HG03469 (cell line): Measurements from ENCODE around the gene PINLYP.

Source experiments
- ATAC-seq: cut with Tn5 transposase; IDR thresholded peaks from one replicate; pipeline ENCODE4 v1.9.1; 2021; ENCODE audit warnings: mild to moderate bottlenecking, moderate library complexity, moderate number of reproducible peaks; ENCODE audit not compliant: unreplicated experiment

Gene PINLYP

DNA sequence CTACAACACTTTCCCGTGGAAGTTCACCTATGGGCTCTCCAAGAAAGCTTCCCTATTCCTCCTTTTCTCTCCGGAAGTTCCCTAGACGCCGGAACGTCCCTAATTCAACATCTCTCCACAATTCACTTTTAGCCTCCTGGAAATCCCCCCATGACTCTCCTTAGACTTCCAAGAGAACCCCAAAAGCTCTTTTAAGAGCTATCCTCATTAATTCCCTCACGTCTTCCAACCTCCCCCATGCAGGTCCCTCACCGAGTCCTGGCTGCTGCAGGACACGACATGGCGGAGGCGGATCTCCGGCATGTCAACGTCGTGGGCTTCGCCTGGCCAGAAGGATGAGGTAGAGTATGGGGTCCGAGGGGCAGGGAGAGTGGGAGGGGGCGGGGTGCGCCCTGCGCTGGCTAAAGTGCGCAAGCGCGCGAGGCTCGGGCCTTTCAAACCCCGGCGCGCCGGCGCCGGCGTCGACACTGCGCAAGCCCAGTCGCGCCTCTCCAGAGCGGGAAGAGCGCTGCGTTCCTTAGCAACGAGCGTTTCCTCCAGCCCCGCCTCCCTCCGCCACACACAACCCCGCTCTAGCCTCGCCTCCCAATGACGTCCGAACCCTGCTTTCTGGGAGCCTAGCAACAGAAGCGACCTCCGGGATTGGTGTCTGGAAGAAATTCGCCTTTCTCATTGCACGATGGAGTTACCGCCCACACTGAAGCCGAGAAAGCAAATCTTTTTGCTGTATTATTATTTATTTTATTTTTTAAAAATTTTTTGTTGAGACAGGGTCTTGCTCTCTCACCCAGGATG lies at the start of gene PINLYP, which contains the start of gene XRCC1:
PINLYP (plus strand) TSS at position 646 of the 795 bp plus-strand sequence. CDS start 1,391 bp downstream, outside the sequence.
XRCC1 (minus strand) TSS at position 372 of the 795 bp plus-strand sequence; CDS start at position 303, 69 bp downstream.
- peak; percentile 89 for ATAC-seq

DNA sequence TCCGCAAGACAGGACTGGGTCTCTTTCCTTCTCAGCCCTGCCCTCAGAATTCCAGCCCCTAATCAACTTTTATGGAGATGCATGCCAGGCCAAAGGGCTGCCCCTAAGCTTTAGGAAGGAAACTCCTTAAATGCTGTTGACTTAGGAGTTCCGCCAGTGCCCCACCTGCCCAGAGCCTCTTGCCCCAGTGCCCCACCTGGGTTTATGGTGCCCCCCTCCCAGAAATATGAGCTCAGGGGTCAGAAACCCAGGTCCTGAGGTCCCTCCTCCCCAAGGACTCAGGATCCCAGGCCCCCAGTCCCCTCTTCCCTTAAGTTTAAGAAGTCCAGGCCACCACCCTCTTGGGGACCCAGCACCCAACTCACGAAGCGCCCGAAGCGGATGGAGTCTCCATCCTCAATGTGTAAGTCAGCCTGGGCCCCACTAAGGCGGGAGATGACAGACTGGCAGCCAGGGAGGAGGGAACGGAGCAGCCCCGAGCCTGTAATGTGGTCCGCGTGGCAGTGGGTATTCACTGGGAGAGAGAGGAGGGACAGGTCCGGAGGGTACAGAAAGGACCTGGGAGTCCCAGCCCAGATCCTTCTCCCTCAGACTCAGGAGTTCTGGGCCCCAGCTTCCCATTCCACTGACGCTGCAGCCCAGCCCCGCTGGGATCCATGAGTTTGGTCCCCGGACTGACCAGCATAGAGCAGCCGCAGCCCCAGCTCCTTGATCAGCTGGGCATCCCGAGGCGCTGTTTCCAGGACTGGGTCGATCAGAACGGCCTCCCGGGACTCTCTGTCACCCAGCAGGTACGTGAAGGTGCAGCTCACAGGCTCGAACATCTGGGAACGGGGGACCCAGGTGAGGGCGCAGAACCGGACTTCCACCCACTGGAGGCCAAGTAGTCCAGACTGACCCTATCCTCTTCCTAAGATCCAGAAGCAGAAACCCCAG lies 49.5 kb upstream of the PINLYP start:
- ATAC-seq = no peak

DNA sequence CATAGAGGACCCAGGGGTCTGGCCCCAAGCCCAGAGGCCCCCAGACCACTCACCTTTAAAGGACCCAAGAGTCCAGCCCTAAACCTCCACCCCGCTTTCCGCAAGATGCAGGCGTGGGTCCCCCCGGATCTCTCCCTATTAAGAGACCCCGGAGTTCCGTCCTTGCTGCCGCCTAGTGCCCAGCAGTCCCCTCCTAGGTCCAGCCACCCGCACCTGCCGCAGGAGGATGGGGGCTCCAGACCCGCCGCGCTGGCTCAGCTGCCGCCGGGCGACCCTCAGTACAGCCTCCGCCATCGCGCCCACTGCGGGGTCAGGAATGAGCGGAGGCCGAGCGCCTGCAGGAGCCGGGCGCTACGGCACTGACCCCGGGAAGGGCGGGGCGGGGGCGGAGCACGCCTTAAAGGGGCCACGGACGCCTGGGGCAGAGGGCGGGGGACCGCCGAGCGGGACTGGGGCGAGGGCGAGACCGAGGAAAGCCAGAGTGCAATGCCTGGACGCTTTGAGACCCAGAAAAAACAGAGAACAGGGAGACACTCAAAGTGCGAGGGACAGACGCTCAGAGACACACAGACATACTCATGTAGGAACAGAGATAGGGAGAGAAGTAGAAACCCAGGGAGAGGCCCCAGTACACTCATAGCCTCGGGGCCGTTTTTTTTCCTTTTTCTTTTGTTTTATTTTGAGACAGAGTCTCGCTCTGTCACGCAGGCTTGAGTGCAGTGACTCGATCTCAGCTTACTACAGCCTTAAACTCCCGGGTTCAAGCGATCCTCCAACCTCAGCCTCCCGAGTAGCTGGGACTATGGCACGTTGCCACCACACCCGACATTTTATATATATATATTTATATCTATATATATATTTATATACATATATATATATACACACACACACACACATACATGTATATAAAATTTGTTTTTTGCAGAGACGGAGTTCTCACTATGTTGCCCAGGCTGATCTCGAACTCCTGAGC lies 48.4 kb upstream of the PINLYP start, which contains the start of gene ETHE1:
ETHE1 (minus strand) TSS at position 318 of the 976 bp plus-strand sequence; CDS start at position 294, 24 bp downstream.
- ATAC-seq = peak; percentile 57

DNA sequence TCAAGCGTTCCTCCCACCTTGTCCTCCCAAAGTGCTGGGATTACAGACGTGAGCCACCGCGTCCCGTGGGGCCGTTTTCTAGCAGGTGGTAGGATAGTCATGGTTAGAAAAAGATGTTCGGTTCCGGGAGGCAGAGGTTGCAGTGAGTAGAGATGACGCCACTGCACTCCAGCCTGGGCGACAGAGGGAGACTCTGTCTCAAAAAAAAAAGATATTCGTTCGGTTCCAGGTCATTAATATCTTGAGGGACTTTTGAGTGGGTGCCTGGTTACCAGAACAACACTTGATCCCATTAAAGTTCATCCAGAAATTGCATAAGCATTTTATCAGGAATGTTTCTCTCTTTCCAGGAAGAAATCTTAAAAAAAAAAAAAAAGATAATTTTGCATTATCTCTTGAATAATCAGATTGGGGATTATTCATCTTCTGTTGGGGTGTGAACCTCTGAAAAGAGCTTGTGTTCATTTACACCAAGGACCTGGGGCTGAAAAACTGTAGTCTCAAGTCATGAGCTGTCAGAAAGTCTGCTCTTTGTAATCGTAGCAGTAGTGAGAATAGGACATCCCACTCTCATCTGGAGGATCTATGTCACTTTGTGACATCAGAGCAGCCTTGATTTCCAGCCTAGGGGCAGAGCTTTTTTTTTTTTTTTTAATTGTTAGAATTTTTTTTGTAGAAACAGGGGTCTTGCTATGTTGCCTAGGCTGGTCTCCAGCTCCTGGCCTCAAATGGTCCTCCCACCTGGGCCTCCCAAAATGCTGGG lies 47.6 kb upstream of the PINLYP start:
- no peak for ATAC-seq

GRCh38 chr19:43532571-43532961 lies 43.0 kb upstream of the PINLYP start:
- no peak for ATAC-seq

GRCh38 chr19:43532962-43533545 lies 42.5 kb upstream of the PINLYP start, which contains the start of gene ZNF575:
Gene ZNF575 (plus strand): TSS chr19:43533188. CDS start chr19:43534423, 1,235 bp downstream.
- peak; percentile 44 for ATAC-seq

- no peak for ATAC-seq
These were observed 41.9 kb upstream of the PINLYP start for GRCh38 chr19:43533546-43534304.

- ATAC-seq = no peak
These were observed 41.2 kb upstream of the PINLYP start for GRCh38 chr19:43534305-43534815.

GRCh38 chr19:43534816-43535761 lies 40.5 kb upstream of the PINLYP start:
- ATAC-seq = no peak

- no peak for ATAC-seq
These were observed 36.7 kb upstream of the PINLYP start for GRCh38 chr19:43538922-43539321.

DNA sequence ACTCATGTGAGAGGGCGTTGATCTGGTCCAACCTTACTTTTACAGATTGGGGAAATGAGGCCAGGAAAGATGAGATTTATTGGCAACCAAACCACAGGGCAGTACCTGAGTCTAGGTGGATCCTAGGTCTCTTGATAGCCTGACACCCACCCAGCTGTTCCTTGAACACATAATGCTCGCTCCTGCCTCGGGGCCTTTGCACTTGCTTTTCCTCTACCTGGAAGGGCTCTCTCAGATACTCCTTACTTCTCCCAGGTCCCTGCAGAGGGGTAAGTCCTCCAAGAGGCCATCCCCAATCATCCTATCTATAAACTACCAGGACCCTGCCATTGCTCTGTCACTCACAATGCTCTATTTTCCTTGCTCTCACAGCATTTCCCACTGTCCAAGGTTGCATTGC lies 35.2 kb upstream of the PINLYP start:
- ATAC-seq = no peak

DNA sequence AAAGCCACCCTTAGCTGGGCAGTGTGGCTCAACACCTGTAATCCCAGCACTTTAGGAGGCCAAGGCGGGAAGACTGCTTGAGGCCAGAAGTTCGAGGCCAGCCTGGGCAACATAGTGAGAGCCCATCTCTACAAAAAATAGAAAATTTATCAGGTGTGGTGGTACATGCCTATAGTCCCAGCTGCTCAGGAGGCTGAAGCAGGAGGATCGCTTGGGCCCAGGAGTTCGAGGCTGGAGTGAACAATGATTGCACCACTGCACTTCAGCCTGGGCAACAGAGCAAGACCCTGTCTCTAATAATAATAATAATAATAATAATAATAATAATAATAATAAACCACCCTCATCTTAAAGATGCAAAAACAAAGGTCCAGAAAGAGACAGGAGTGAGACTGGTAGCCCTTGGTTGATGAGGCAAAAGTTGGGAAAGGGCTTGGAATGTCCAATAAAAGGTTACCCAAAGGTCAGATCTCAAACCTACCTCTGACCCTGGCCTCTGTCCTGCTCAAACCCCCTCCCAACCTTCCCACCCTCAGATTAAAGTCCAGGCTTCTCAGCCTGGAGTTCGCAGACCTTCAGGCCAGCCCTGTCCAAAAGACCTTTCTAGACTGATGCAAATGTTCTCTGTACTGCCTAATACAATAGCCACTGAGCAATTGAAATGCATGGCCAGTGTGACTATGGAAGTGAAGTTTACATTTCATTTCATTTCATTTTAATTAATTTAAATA lies 33.5 kb upstream of the PINLYP start:
- ATAC-seq = no peak

DNA sequence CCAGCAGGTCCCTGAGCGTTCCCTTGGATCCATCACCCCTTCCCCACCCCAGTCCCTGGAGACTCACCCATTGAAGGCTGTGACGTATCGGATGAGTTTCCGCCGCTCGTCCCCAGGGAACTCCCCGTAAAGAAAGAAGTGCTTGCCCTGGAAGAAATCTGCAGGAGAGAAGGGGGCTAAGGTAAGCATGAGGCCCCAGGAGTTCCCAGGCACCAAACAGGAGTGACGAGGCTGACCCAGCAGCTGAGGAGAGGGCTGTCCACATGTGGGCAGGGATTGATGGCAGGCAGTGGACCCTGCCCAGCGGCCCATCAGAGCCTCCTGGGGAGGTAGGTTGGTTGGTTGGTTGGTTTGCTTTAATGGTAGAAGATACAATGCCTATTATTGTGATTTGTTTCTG lies 31.5 kb upstream of the PINLYP start:
- no peak for ATAC-seq

DNA sequence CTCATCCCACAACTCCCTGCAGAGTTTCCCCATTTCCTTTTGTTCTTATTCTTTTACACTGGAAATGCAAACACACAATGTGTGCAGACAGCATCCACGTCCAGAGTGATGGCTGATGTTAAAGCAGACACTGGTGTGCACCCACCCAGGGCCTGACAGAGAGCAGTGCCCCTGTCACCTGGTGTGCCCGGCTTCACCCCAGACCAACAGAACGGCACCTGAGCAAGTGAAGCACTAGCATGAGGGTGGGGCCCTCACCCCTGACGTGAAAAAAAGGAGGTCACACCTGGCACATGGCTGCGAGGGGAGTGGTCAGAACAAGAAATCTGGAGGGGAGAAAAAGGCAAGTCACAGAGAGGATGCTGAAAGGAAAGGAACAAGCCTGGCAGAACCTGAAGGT lies 30.3 kb upstream of the PINLYP start:
- no peak for ATAC-seq

DNA sequence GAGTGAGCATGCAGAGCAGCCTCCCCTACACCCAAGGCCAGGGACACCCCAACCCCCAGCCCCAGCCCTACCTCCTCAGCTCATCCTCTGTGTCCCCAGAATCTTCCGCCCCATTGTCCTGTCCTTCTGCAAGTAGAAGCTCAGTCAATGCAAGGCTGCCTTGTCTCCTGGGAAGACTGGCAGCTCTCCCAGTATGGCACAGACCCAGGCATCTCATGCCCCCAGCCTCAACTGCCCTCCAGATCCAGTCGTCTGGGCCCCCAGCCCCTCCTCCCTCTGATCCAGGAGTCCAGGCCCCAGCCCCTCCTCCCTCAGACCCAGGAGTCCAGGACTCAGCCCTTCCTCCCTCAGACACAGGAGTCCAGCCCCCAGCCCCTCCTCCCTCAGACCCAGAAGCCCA lies 29.6 kb upstream of the PINLYP start:
- ATAC-seq = no peak

DNA sequence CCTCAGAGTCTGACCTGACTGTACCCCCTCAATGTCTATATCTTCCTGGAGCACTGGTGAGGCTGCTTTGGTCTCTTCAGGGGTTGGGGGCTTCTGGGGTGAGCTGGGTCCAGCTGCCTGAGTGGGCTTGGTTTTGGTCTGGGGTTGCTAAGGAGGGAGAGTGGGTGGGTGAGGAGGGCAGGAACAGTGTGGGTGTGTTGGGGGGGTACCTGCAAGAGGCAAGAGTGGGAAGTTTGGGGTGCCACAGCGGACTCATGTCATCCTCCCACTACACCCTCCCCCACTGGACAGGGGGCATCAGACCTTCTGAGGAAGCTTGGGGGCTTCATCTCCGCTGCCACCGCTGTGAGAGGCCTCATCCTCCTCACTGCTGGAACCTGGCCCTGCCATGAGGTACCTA lies 29.0 kb upstream of the PINLYP start:
- no peak for ATAC-seq
